NCI-H69 (cell line): ENCODE data around the gene GGT5.
A peak's percentile ranks its signal among the peaks of the same experiment; 100 is the strongest.
"Not testable (repeated sequence)": the region's sequence is repeated elsewhere in the genome, so short reads cannot be mapped to it uniquely, and the experiment has no call there.

Experiments
- DNase-seq: peaks from one replicate; lab custom pipeline; 2025; lab: John Stamatoyannopoulos, UW

The GGT5 gene, protein sequence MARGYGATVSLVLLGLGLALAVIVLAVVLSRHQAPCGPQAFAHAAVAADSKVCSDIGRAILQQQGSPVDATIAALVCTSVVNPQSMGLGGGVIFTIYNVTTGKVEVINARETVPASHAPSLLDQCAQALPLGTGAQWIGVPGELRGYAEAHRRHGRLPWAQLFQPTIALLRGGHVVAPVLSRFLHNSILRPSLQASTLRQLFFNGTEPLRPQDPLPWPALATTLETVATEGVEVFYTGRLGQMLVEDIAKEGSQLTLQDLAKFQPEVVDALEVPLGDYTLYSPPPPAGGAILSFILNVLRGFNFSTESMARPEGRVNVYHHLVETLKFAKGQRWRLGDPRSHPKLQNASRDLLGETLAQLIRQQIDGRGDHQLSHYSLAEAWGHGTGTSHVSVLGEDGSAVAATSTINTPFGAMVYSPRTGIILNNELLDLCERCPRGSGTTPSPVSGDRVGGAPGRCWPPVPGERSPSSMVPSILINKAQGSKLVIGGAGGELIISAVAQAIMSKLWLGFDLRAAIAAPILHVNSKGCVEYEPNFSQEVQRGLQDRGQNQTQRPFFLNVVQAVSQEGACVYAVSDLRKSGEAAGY

DNA sequence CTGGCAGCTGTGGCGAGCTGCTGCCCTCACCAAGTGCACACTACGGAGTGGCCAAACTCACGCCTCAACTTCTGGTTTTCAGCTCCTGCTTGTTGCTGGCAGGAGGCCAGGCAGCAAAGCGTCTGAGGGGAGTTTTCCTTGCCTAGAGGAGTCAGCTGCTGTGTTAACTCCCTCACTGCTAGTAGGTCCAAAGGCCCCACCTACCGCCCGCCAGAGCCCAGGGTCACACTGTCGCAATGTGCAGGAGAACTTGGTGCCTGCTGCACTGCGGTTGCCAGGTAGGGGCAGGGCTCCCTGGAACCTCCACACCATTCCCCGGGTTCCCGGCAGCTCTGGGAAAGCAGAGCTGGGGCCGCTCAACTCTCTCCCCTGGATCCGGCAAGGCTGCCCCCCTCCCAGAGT, at the start of gene GGT5:
TSS of gene GGT5 (minus strand) at position 53 of the 402 bp plus-strand sequence. CDS start 357 bp downstream, outside the sequence.
- DNase-seq: peak; percentile 67

DNA sequence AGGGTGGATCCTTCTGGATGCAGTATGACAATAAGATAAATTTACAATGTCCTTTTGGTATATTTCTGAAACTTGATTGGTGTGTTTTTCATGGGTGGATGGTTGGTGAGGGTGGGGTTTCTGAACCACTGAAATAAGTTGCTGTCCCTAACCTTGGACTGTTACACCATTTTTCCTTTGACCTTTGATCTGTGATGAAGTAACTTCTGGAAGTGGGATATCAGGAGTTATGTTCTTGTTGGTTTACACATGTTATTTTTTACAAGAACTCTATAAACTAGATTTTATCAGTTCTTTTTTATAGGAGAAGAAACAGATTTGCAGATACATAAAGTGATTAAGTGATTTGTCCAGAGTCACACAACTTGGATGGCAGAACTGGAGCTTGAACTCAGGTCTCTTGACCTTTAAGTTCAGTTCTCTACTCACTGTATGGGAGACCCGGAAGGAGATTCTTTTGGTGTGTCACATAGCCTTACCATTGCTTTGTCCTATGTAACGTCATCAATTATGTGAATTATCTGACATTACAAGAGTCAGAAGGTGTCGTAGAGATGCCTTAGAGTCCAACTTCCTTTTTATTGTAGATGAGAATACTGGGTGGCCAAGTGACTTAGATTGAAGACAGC, 47.4 kb upstream of the GGT5 start:
- not testable (repeated sequence) for DNase-seq

DNA sequence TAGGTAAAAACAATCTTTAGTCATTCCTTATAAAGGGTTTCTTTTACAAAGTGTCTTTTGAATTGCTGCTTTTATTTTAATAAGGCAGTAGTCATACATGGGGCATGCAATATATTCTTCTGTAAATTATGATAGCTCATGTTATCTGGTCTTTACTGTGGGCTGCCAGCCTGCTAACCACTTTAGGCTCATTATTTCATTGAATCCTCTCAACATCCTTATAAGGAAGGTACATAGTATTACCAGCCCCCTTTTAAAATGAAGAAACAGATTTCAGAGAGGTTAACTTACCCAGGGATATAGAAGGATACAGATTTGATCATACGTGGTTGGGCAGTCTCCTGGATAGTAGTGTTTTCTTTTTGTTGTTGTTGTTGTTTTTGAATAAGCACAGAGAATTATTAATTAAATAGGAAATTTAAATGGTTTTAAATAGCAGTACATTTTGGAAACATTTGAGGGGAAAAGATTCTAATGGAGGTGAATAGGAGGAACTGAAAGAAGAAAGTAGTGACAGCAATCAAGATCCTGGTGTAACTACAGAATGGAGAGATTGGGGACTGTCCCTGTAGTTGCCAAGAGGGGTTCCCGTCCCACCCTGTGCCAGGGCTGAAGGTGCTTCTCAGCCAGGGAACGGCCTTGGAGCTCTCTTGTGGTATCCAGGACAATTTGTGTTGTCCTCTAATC, 46.8 kb upstream of the GGT5 start:
- no peak for DNase-seq

DNA sequence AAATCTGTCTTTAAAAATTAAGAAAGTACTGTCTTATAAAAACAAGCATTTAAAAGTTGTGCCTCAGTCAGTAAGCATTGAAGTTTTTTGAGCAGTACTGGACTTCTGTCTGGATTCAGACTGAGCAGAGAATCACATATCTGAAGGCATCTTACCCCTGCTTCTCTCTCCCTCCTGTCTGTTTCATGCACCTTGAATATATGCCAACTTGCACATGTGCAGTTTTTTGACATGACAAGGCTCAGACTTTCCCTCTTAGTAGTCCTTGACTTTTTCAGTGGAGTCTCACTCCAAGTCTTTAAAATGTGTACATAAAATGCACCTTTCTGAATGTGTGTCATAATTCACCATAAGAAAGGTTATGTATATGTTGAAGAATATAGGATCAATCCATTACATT, 45.6 kb upstream of the GGT5 start:
- no peak for DNase-seq

DNA sequence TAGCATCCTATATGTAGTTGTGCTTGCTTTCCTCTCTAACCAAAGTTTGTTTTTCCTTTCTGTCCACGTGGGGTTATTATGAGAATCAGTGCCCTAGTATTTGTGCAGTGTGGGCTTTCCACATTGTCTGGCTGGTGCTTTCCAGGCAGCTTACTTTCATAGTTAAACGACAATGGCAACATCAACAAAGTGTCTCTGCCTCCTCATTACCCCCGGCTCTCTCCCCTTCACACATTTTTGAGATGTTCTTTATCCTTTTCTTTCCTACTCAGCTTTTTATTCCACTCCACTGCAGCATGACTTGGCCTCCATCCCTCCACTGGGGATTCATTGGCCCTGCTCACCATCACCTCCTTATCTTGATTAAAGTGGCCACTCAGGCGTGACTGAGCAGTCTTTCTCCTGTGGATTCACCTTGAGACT, 44.9 kb upstream of the GGT5 start:
- peak; percentile 14 for DNase-seq

DNA sequence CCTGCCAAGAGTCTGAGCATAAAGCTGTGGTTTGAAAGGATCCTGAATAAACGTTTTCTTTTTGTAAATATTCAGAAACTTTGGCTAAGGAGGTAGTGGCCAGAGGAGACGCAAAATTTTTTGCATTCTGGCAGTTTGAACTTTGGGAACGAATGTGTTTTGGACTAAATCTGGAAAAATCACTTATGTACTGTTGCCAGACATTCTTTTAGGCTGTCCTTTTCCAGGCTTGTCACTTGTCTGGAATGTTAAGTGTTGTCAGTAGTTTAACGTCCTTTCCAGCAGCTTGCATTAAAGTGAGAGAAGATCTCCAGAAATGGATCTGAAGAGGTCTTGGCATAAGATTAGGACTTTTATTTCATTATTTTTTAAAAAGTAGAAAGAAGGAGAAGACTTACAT, 44.2 kb upstream of the GGT5 start:
- DNase-seq: no peak

DNA sequence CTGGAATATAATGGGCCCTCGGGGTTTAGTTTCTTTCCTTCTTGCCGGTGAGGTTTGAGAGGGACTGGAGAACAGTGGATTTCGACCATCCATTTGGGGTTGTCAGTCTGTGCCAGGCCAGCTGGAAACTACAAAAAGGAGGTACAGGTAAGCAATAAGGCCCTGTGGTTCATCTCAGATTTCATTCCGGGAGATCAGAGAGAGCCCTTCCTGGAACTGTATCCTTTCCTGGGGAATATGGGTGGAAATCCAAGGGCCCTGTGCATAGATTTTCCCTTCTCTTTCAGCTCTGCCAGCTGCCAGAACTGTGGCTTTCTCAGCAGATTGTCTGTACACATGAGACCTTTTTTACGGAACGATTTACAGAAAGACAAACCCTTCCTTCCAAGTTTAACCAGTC, 42.9 kb upstream of the GGT5 start:
- DNase-seq: not testable (repeated sequence)

DNA sequence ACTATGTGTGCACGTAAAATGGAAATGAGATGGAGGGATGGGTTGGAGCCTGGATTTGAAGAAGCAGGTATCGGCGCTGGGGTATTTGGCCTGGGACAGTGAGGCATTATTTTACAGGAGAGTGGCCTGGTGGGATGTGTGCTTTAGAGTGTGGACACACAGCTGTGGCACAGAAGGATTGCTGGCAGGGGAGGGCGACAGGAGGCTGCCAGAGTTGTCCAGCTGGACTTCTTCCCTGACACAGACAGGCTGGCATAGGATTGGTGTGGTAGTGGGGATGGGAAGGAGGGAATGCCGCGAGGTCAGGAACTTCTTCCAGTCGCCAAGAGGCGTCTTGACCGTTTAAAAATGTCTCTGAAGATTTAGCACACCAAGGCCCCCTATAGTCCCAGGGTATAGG, 42.3 kb upstream of the GGT5 start:
- DNase-seq: not testable (repeated sequence)

DNA sequence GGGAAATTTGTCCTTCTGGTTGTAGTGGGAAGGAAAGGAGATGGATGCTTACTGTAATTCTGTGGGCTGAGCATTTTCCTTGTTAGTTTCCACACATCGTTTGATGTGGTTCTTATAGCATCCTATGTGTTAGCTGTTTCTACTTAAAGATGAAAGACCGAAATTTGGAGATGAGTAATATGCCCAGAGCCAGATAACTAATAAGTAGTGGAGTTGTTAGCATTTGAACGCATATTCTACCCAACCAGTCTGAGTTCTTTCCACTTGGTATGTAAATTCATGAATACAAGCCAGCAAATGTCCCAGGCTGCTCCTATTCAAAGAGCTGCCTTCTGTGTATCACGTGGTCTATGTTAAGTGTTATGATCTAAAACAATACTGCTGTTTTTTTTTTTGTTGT, 40.4 kb upstream of the GGT5 start:
- DNase-seq: no peak

DNA sequence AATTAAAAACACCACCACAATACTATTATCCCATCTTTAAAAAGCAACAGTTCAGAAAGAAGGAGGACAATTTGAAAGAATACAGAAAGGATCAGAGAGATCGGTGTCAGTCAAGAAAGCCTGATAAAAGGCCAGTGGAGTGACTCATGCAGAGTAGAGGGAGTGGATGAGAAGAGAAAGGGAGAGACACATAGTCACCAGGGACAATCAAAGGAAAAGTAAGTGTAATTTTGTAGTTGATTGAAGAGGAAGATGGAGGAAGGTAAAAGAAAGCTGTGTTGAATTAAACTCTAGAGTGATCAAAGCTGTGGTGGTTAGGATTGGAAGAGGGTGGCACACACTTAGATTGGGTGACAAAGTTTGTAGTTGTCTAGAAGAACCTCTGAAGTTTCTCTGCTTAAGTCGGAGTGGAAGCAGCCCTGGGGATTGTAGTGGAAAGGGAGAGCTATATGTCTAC, 39.9 kb upstream of the GGT5 start:
- no peak for DNase-seq

DNA sequence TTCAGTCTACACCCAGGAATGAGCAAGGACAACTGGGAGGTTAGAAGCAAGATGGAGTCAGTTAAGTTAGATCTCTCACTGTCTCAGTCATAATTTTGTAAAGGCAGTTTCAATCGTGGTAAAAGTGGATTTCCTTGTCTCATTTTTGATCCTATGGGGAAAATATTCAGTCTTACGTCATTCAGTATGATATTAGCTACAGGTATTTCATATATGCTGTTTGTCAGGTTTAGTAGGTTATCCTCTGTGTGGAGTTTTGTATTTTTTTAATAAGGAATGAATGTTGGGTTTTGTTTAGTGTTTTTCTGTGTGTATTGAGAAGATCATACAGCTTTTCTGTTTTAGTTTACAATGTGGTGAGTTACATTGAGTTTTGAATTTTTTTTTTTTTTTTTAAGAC, 37.5 kb upstream of the GGT5 start:
- no peak for DNase-seq

DNA sequence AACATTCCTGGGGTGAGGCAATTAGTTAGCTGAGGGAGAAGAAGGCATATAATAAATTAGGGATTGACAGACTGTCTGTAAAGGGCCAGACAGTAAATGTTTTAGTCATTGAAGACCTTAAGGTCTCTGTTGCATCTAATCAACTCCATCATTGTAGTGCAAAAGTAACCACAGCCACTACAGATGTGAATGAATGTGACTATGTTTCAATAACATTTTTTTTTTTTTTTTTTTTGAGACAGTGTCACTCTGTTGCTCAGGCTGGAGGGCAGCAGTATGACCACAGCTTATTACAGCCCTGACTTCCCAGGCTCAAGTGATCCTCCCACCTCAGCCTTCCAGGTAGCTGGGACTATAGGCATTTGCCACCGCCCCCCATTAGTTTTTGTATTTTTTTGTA, 35.5 kb upstream of the GGT5 start:
- not testable (repeated sequence) for DNase-seq

DNA sequence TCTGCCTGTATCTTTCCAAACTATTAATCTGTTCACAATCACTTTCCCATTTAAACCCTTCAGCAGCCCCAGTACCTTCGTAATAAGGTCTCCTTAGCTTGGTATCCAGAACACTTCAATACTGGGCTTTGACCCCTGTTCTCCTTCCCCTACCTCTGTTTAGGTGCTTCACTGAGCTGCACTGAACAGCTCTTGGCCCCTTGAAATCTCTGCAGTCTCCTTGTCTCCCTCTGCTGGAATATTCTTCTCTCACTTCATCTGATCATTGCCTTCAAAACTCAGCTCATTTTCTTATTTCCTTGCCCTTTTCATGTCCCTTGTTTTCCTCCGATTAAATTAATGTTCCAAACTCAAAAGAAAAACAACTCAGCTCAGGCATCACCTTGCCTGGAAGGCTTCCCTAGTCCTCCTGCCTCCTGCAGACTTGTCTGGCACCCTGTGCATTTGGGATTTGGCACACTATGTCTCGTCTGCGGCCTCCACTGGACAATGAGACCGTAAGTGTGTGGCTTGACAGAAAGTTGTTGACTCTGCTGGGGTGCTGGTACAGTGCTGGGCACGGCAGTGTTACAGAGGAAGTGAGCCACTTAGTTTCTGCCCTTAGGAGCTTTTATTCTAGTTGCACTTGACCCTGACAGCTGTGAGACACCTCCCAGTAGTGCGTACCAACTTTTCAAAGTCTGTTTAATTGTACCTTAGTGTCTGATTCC, 30.0 kb upstream of the GGT5 start:
- peak; percentile 85 for DNase-seq

DNA sequence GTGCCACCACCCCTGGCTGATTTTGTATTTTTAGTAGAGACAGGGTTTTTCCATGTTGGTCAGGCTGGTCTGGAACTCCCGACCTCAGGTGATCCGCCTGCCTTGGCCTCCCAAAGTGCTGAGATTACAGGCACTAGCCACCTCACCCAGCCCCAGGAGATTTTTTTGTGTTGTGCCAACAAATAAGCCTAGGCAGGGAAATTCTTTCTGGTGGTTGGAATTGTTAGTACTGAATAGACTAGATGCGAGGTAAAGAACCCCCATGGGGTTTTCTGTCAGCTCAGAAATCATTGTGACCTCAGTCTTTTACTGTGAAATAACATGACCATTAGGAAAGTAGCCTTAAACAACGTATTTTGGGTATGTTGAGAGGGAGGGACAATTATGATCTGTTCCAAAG, 29.0 kb upstream of the GGT5 start:
- peak; percentile 54 for DNase-seq

DNA sequence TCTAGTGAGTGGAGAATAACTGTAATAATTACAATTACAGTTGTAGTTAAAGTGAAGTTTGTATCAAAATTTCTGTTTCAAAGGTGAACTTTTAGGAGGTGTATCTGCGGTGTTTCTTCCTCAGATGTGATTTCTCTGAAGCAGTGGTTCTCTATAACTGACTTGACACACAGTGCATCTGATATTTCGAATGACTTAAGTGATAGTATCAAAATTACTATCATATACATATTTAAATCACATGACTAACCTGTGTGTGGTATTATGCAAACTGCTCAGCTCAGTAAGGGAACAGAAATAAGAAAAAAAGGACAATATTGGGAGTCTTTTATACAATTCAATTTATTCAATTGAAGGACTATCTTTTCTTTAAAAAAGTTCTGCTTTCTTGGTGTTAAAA, 28.1 kb upstream of the GGT5 start:
- not testable (repeated sequence) for DNase-seq

DNA sequence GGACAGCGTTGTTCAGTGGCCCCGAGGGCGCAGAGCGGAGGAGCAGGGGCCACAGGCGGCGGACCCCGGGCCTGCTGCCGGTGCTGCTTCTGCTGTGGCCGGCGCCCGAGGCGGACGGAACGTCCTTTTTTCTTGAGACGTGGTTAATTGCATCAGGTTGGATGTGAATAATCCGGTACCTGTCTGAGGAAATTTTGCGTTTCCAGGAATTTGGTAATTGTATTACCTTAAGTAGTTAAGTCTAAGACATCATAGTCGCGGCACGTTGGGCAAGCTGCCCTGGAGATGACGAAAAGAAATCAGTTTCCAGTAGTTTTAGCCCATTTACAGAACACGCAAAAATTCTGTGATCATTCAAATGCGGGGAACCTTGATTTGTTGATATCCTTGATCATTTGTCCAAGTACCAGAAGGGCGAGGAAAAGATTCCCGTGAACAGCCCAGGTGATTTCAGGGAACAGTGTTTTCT, 26.5 kb upstream of the GGT5 start:
- DNase-seq: peak; percentile 79

DNA sequence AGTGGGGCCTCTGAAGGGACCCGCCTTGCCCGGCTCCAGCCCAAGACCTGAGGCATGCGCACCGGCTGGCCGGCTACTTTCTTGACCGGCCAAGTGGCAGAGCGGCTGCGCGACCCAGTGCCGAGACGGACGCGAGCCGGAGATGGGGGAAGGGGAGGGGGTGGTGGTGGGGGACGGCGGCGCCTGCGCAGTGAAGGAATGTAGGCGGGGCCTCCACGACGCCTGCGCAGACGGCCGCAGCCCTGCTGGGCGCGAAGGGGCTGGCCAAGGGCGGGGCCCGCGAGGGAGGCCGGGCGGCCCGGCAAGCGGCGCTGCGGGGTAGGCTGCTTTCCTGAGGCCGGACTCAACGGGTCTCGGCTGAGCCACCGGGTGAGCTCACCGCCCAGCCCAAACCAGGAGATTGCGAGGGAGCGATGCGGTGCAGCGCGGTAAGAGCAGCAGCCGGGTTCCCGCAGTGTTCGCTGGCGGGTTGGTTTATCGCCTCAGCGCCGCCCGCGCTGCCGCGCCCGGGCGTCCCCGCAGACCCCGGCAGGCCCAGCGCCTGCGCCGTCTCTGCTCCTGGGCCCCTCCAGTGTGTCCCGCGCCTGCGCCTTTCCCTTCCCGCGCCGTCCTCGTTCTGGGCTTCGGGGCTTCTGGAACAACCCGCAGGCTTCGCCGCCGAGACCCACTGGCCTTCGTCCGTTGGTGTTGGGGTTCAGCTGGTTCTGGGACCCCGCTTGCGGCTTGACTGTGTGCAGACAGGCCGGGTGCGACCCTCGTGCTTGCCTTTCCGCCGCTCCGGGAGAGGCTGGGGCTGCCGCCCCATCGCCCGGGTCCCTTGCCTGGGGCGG, 25.9 kb upstream of the GGT5 start, which contains the start of gene SPECC1L:
TSS of gene SPECC1L (plus strand) at position 276 of the 830 bp plus-strand sequence. CDS start 31,401 bp downstream, outside the sequence.
- peak; percentile 97 for DNase-seq

DNA sequence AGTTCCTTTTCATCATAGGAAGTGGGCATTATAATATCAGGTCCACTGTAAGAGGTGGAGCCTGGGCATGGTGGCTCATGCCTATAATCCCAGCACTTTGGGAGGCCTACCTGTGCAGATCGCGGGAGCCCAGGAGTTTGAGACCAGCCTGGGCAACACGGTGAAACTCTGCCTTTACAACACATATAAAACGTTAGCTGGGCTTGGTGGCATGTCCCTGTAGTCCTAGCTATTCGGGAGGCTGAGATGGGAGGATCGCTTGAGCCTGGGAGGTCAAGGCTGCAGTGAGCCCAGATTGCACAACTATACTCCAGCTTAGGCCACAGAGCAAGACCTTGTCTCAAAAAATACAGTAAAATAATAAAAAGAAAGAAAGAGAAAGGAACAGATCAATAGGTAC, 21.6 kb upstream of the GGT5 start:
- DNase-seq: not testable (repeated sequence)

DNA sequence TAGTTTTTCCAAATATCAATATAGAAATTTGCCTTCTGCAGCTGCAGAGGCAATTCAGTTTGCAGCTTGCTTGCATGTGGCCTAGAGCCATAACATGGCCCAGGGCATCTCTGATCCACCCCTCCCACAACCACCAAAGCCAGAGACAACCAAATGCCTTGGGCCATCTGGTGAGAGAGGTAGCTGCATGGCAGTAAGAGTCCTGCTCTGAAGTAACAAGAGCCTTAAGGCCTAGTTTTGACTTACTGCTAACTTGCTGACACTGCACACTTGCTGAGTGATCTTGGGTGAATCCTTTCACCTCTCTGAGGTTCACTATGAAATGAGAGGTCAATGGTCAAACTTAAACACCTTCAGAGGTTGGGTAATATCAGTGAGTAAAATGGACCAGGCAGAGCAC, 20.9 kb upstream of the GGT5 start:
- DNase-seq: no peak

DNA sequence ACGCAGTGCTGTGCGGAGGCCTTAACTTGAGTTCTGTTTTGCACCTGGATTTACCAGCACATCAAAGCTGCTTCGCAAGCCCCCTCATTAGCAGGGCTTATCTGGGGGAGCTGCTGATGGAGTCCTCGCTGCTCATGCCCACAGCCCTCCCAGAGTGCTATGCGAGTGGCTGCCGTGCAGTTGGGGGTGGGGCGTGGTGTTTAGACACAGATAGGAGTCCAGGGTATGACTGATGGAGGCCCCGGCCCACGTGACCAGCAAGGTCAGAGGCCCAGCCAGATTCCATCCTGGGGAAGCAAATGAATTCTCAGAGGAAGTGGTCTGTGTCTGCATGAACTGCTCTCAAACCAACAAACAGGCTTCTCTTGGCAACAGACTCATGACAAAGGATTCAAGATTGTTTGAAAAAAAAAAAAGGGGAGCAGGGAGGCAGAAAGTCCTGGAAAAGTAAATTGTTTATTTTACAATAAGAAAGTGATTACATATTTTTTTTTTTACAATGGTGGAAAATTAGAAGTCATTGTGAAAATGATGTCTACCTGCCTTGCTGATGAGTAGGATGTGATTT, 19.5 kb upstream of the GGT5 start:
- DNase-seq: not testable (repeated sequence)
